Upper lobe of right lung (tissue), 1 donor: ENCODE measurements around the gene EIF5A. TPM values are rescaled to one million over a fixed set of nuclear protein-coding genes. Genes with fewer than 3 reads are reported as not detected.

Experiments used
- ATAC-seq: fragments of 200-7000 bp; cut with Tn5 transposase; one replicate; pipeline ENCODE4 v1.9.1; 2020; ENCODE audit warnings: mild to moderate bottlenecking, moderate library complexity
- DNase-seq: peaks from one replicate; pipeline ENCODE4 v3.0.0-alpha.2; 2020
- H3K27ac ChIP-seq: fragments of 200-600 bp; one replicate; pipeline ENCODE4 v1.8.0; 2022
- H3K27me3 ChIP-seq: fragments of 200-600 bp; one replicate; pipeline ENCODE4 v1.8.0; 2022; ENCODE audit warnings: mild to moderate bottlenecking
- H3K36me3 ChIP-seq: fragments of 200-600 bp; one replicate; pipeline ENCODE4 v1.8.0; 2022
- H3K4me1 ChIP-seq: fragments of 200-600 bp; one replicate; pipeline ENCODE4 v1.8.0; 2022
- H3K4me3 ChIP-seq: fragments of 200-600 bp; one replicate; pipeline ENCODE4 v1.8.0; 2022; ENCODE audit warnings: mild to moderate bottlenecking
- H3K9me3 ChIP-seq: fragments of 200-600 bp; one replicate; pipeline ENCODE4 v1.8.0; 2022
- CTCF ChIP-seq: fragments of 200-600 bp; IDR thresholded peaks from one replicate; pipeline ENCODE4 v1.8.0; 2022; ENCODE audit warnings: antibody characterized with exemption
- intact Hi-C: fragments of 100-400 bp; cut with DNase I; formaldehyde crosslinking; loops from one replicate; pipeline ENCODE4 v1.11.0; 2022
- total RNA-seq: library from RNA; stranded (reverse); fragmentation: NEBNext Ultra II Directional; extraction: Animal tissue kit (Norgen Biotek cat#: 25700); gene quantifications from one replicate; pipeline ENCODE4 v1.2.1, GENCODE V29; 2021
- donor health status: DM: no; HTN: yes; CAD: no; lungs with severe emphysema.

EIF5A gene
- total RNA-seq, 1 donor from 2014 or later, result 241 TPM

- intact Hi-C loops, result no loop called here
- H3K9me3 ChIP-seq, result no peaks in the 10 kb centered on the region
- no peak overlapping the region for H3K27ac ChIP-seq
- H3K4me3 ChIP-seq, result no peak overlapping the region
- peaks cover 9% of the 10 kb centered on the region for H3K27me3 ChIP-seq
- H3K36me3 ChIP-seq, result no peaks in the 10 kb centered on the region
- DNase-seq, result no peak
- TF ChIP-seq CTCF, result no peak
- ATAC-seq, result no peak
- H3K4me1 ChIP-seq, result peaks cover 20% of the 10 kb centered on the region
Measured at GRCh38 chr17:7283471-7284216, 23.8 kb upstream of the EIF5A start.

DNA sequence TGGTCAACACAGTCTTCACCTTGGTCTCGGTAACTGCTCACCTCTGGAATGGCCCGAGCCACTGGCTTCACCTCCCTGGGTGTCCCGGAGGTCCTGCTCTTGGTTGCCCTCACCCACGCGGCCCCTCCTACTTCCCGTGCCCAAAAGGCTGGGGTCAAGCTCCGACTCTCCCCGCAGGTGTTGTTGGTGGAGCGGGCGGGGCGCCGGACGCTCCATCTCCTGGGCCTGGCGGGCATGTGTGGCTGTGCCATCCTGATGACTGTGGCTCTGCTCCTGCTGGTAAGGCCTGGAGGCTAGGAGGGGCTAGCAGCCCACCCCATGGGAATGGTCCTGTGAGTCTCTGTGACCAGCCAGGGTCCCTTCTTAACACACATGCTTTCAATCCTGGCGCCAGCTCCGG, 22.5 kb upstream of the EIF5A start:
- peaks cover 20% of the 10 kb centered on the region for H3K4me1 ChIP-seq
- no peak for TF ChIP-seq CTCF
- H3K27ac ChIP-seq, result no peak overlapping the region
- H3K27me3 ChIP-seq, result peaks cover 9% of the 10 kb centered on the region
- no peaks in the 10 kb centered on the region for H3K36me3 ChIP-seq
- H3K4me3 ChIP-seq, result no peak overlapping the region
- DNase-seq, result no peak
- no peak for ATAC-seq
- intact Hi-C loops, result no loop called here
- no peaks in the 10 kb centered on the region for H3K9me3 ChIP-seq

GRCh38 chr17:7285679-7286078, 21.7 kb upstream of the EIF5A start:
- intact Hi-C loops, result no loop called here
- ATAC-seq (no peak), DNase-seq (no peak)
- Histone ChIP-seq H3K36me3 (no peaks in the 10 kb centered on the region), H3K4me1 (peaks cover 19% of the 10 kb centered on the region), H3K27me3 (peaks cover 9% of the 10 kb centered on the region), H3K27ac (no peak overlapping the region), H3K4me3 (no peak overlapping the region), H3K9me3 (no peaks in the 10 kb centered on the region)
- no peak for TF ChIP-seq CTCF

DNA sequence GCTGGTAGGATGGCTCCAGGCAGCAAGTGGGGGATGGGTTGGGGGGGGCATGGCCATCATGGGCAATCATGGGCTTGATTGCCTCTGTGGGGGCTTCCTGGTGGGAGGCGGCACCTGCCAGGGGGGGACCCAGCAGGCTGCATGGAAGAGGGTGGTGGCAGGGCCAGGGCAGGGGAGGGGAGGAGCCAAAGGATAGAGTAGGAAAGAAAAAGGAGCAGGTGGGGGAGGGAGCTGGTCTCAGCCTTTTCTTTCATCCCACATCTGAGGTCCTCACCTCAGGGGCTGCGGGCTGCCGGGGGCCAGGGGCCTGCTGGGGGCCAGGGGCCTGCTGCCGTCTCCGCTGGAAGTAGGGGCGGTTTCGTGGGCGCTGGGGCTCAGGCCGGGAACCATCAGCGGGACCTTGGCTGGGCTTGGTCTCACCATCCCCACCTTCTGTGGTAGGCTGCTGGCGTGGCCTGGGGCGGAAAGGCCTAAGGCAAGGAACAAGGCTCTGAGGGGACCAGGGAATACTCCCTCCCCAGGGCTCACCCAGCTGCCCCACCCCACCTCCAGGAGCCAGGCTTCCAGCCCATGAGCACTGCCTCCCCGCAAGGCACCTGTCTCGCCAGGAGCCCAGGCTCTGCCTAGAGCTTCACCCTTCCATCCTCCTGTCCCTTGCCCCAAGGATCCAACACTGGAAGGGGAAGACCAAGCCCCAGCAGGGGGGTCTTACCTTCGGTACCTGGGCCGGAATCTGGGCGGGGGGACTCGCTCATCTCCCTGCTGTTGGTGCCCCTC, 18.0 kb upstream of the EIF5A start:
- intact Hi-C loops, result no loop called here
- Histone ChIP-seq H3K9me3 (no peaks in the 10 kb centered on the region), H3K36me3 (no peaks in the 10 kb centered on the region), H3K27ac (no peak overlapping the region), H3K27me3 (peaks cover 40% of the 10 kb centered on the region), H3K4me3 (no peak overlapping the region), H3K4me1 (no peaks in the 10 kb centered on the region)
- TF ChIP-seq CTCF, result no peak
- ATAC-seq (no peak), DNase-seq (no peak)

- no peak overlapping the region for H3K4me3 ChIP-seq
- no peaks in the 10 kb centered on the region for H3K9me3 ChIP-seq
- H3K4me1 ChIP-seq, result peaks cover 5% of the 10 kb centered on the region
- no peaks in the 10 kb centered on the region for H3K36me3 ChIP-seq
- ATAC-seq (no peak), DNase-seq (no peak)
- intact Hi-C loops, result no loop called here
- H3K27ac ChIP-seq, result no peak overlapping the region
- no peak for TF ChIP-seq CTCF
- peaks cover 40% of the 10 kb centered on the region for H3K27me3 ChIP-seq
Measured at GRCh38 chr17:7290166-7290565, 17.3 kb upstream of the EIF5A start.
